GM18502 (cell line): ENCODE measurements around the gene FER.
"Not testable (repeated sequence)": the region's sequence is repeated elsewhere in the genome, so short reads cannot be mapped to it uniquely, and the experiment has no call there.

ENCODE experiments used
- ATAC-seq: cut with Tn5 transposase; IDR thresholded peaks from one replicate; pipeline ENCODE4 v1.9.1; 2021; ENCODE audit warnings: mild to moderate bottlenecking; ENCODE audit not compliant: unreplicated experiment, poor library complexity

FER gene

GRCh38 chr5:108747774-108748400 is at the start of gene FER:
Gene FER, plus strand, starts transcription at chr5:108747897. Its CDS starts 50,286 bp downstream, at chr5:108798183.
- ATAC-seq, result peak; percentile 31

GRCh38 chr5:108700388-108700787 is 47.3 kb upstream of the FER start:
- ATAC-seq, result not testable (repeated sequence)

- no peak for ATAC-seq
Measured at GRCh38 chr5:108700930-108701329, 46.8 kb upstream of the FER start.

GRCh38 chr5:108702546-108702945 is 45.2 kb upstream of the FER start:
- no peak for ATAC-seq

- ATAC-seq, result no peak
Measured at GRCh38 chr5:108703313-108703712, 44.4 kb upstream of the FER start.

GRCh38 chr5:108707141-108707540 is 40.6 kb upstream of the FER start:
- no peak for ATAC-seq

GRCh38 chr5:108711898-108712297 is 35.8 kb upstream of the FER start:
- no peak for ATAC-seq

GRCh38 chr5:108715408-108715807 is 32.3 kb upstream of the FER start:
- ATAC-seq, result no peak

GRCh38 chr5:108720391-108720790 is 27.3 kb upstream of the FER start:
- peak; percentile 98 for ATAC-seq

- ATAC-seq, result no peak
Measured at GRCh38 chr5:108726446-108727235, 21.1 kb upstream of the FER start.

- ATAC-seq, result no peak
Measured at GRCh38 chr5:108727236-108727650, 20.5 kb upstream of the FER start.

- peak; percentile 74 for ATAC-seq
Measured at GRCh38 chr5:108727651-108728565, 19.8 kb upstream of the FER start.

- peak; percentile 45 for ATAC-seq
Measured at GRCh38 chr5:108728566-108729241, 19.0 kb upstream of the FER start.

GRCh38 chr5:108729242-108729615 is 18.5 kb upstream of the FER start:
- ATAC-seq, result no peak

- ATAC-seq, result peak; percentile 58
Measured at GRCh38 chr5:108730617-108731340, 16.9 kb upstream of the FER start.

GRCh38 chr5:108735790-108736189 is 11.9 kb upstream of the FER start:
- ATAC-seq, result no peak

GRCh38 chr5:108736855-108737254 is 10.8 kb upstream of the FER start:
- no peak for ATAC-seq

GRCh38 chr5:108739376-108739775 is 8.3 kb upstream of the FER start:
- no peak for ATAC-seq

- no peak for ATAC-seq
Measured at GRCh38 chr5:108739906-108740305, 7.8 kb upstream of the FER start.

GRCh38 chr5:108743319-108743718 is 4.4 kb upstream of the FER start:
- ATAC-seq, result no peak
